ENCODE data around the gene ANKMY1.
A peak's percentile ranks its signal among the peaks of the same experiment; 100 is the strongest.
"Not testable (repeated sequence)": the region's sequence is repeated elsewhere in the genome, so short reads cannot be mapped to it uniquely, and the experiment has no call there.

Gene ANKMY1

GRCh38 chr2:240499309-240500301, 58.2 kb downstream of the ANKMY1 start:
- DNase-seq: no peak
- Histone ChIP-seq H3K9me3 (no peaks in the 10 kb centered on the region), H3K27me3 (no peaks in the 10 kb centered on the region), H3K36me3 (no peaks in the 10 kb centered on the region), H3K4me3 (ENCODE audit: low read depth, low read length) (no peak overlapping the region), H3K4me1 (no peaks in the 10 kb centered on the region)
- no peak for TF ChIP-seq CTCF (IDR thresholded peaks at IDR 0.05; ENCODE audit: low read depth, low read length)

- Histone ChIP-seq H3K36me3 (no peaks in the 10 kb centered on the region), H3K4me3 (ENCODE audit: low read depth, low read length) (no peak overlapping the region), H3K4me1 (no peaks in the 10 kb centered on the region), H3K9me3 (no peaks in the 10 kb centered on the region), H3K27me3 (no peaks in the 10 kb centered on the region)
- TF ChIP-seq CTCF (IDR thresholded peaks at IDR 0.05; ENCODE audit: low read depth, low read length): no peak
- no peak for DNase-seq
Measured at GRCh38 chr2:240498958-240499260, 58.9 kb downstream of the ANKMY1 start.

GRCh38 chr2:240498171-240498957, 59.4 kb downstream of the ANKMY1 start:
- no peaks in the 10 kb centered on the region for H3K4me1 ChIP-seq
- H3K36me3 ChIP-seq: no peaks in the 10 kb centered on the region
- no peak for DNase-seq
- H3K9me3 ChIP-seq: no peaks in the 10 kb centered on the region
- no peaks in the 10 kb centered on the region for H3K27me3 ChIP-seq
- no peak for TF ChIP-seq CTCF (IDR thresholded peaks at IDR 0.05; ENCODE audit: low read depth, low read length)
- H3K4me3 ChIP-seq (ENCODE audit: low read depth, low read length): no peak overlapping the region

GRCh38 chr2:240497082-240497481, 60.7 kb downstream of the ANKMY1 start:
- not testable (repeated sequence) for DNase-seq; H3K36me3 ChIP-seq; H3K4me1 ChIP-seq; H3K27me3 ChIP-seq; H3K9me3 ChIP-seq; H3K4me3 ChIP-seq (ENCODE audit: low read depth, low read length)
- TF ChIP-seq CTCF (IDR thresholded peaks at IDR 0.05; ENCODE audit: low read depth, low read length): peak; percentile 40

GRCh38 chr2:240494942-240495341, 62.8 kb downstream of the ANKMY1 start:
- H3K36me3 ChIP-seq; H3K4me3 ChIP-seq (ENCODE audit: low read depth, low read length); H3K27me3 ChIP-seq; H3K4me1 ChIP-seq; H3K9me3 ChIP-seq: not testable (repeated sequence)
- peak; percentile 55 for DNase-seq
- peak; percentile 50 for TF ChIP-seq CTCF (IDR thresholded peaks at IDR 0.05; ENCODE audit: low read depth, low read length)
